T-helper 17 cell (primary cell): ENCODE data around the gene BIRC2. TPM values are rescaled to one million over a fixed set of nuclear protein-coding genes. Genes with fewer than 3 reads are reported as not detected.

Source experiments
- ATAC-seq: fragments of 150-1000 bp; cut with Tn5 transposase; 2 replicates; pipeline ENCODE4 v1.10.0; 2021; ENCODE audit warnings: mild to moderate bottlenecking, moderate library complexity
- DNase-seq, 3 donors: peaks; one replicate each; pipeline versions ENCODE4 v3.0.0 to v3.0.0-alpha.2; 2020 to 2021
- H3K9me3 ChIP-seq: one replicate; pipeline ENCODE4 v1.7.0; 2013; ENCODE audit warnings: low read length, mild to moderate bottlenecking; ENCODE audit not compliant: control insufficient read depth, poor library complexity, severe bottlenecking
- H3K27ac Mint-ChIP-seq: one replicate; pipeline ENCODE4 v1.8.0; 2022; ENCODE audit warnings: mild to moderate bottlenecking, moderate library complexity, mixed read lengths
- H3K27me3 Mint-ChIP-seq: one replicate; pipeline ENCODE4 v1.8.0; 2022; ENCODE audit warnings: mixed read lengths
- H3K36me3 Mint-ChIP-seq: one replicate; pipeline ENCODE4 v1.8.0; 2022; ENCODE audit warnings: low read depth, mixed read lengths
- H3K4me1 Mint-ChIP-seq: one replicate; pipeline ENCODE4 v1.8.0; 2022; ENCODE audit warnings: mild to moderate bottlenecking, mixed read lengths
- H3K4me3 Mint-ChIP-seq: one replicate; pipeline ENCODE4 v1.8.0; 2022; ENCODE audit warnings: mild to moderate bottlenecking, moderate library complexity, mixed read lengths
- total RNA-seq, 4 donors: library from RNA in 2 of 4; stranded (reverse) in 2 of 4; gene quantifications; one replicate each; pipeline ENCODE4 v1.2.3 and lab custom pipeline; 2022 to 2026

Gene BIRC2
- total RNA-seq, 2 donors from 2014 or later: 76.6 to 77.9 TPM

- Mint-ChIP-seq H3K4me3 (peak overlapping the region; percentile 28), H3K27ac (peak overlapping the region; percentile 91), H3K36me3 (peaks cover 4% of the 10 kb centered on the region), H3K27me3 (no peaks in the 10 kb centered on the region), H3K4me1 (peaks cover 58% of the 10 kb centered on the region)
- ATAC-seq: no peak
- no peak for DNase-seq
- no peaks in the 10 kb centered on the region for H3K9me3 ChIP-seq
Measured at GRCh38 chr11:102405501-102405900, 58.5 kb downstream of the BIRC2 start.

GRCh38 chr11:102406099-102406498, 59.1 kb downstream of the BIRC2 start:
- peak overlapping the region; percentile 91 for H3K27ac Mint-ChIP-seq
- H3K9me3 ChIP-seq: no peaks in the 10 kb centered on the region
- ATAC-seq (no peak), DNase-seq (no peak)
- H3K4me3 Mint-ChIP-seq: no peak overlapping the region
- H3K36me3 Mint-ChIP-seq: peaks cover 4% of the 10 kb centered on the region
- H3K27me3 Mint-ChIP-seq: no peaks in the 10 kb centered on the region
- H3K4me1 Mint-ChIP-seq: peaks cover 57% of the 10 kb centered on the region

- ATAC-seq: no peak
- Mint-ChIP-seq H3K27ac (peak overlapping the region; percentile 91), H3K4me3 (no peak overlapping the region), H3K27me3 (no peaks in the 10 kb centered on the region), H3K4me1 (peaks cover 59% of the 10 kb centered on the region), H3K36me3 (no peaks in the 10 kb centered on the region)
- H3K9me3 ChIP-seq: no peaks in the 10 kb centered on the region
- no peak for DNase-seq
Measured at GRCh38 chr11:102407901-102408300, 60.9 kb downstream of the BIRC2 start.

- peaks cover 58% of the 10 kb centered on the region for H3K4me1 Mint-ChIP-seq
- ATAC-seq (no peak), DNase-seq (no peak)
- H3K36me3 Mint-ChIP-seq: no peaks in the 10 kb centered on the region
- H3K27me3 Mint-ChIP-seq: no peaks in the 10 kb centered on the region
- no peaks in the 10 kb centered on the region for H3K9me3 ChIP-seq
- no peak overlapping the region for H3K4me3 Mint-ChIP-seq
- H3K27ac Mint-ChIP-seq: peak overlapping the region; percentile 91
Measured at GRCh38 chr11:102408339-102408738, 61.3 kb downstream of the BIRC2 start.

GRCh38 chr11:102410382-102410784, 63.4 kb downstream of the BIRC2 start:
- H3K36me3 Mint-ChIP-seq: peaks cover 3% of the 10 kb centered on the region

GRCh38 chr11:102411142-102411541, 64.1 kb downstream of the BIRC2 start:
- no peaks in the 10 kb centered on the region for H3K9me3 ChIP-seq
- Mint-ChIP-seq H3K4me1 (peaks cover 64% of the 10 kb centered on the region), H3K27me3 (no peaks in the 10 kb centered on the region), H3K36me3 (peaks cover 3% of the 10 kb centered on the region), H3K27ac (peak overlapping the region; percentile 9), H3K4me3 (no peak overlapping the region)
- ATAC-seq (no peak), DNase-seq (no peak)

More at GRCh38 chr11:102410382-102410784, 63.4 kb downstream of the BIRC2 start:
- DNase-seq: no peak
- no peak for ATAC-seq
- Mint-ChIP-seq H3K27ac (peak overlapping the region; percentile 9), H3K4me1 (peaks cover 66% of the 10 kb centered on the region), H3K4me3 (no peak overlapping the region), H3K27me3 (no peaks in the 10 kb centered on the region)
- H3K9me3 ChIP-seq: no peaks in the 10 kb centered on the region

- H3K27ac Mint-ChIP-seq: peak overlapping the region; percentile 81
- H3K9me3 ChIP-seq: no peaks in the 10 kb centered on the region
- DNase-seq: no peak
- peaks cover 67% of the 10 kb centered on the region for H3K4me1 Mint-ChIP-seq
- H3K36me3 Mint-ChIP-seq: peaks cover 3% of the 10 kb centered on the region
- H3K27me3 Mint-ChIP-seq: no peaks in the 10 kb centered on the region
- ATAC-seq: peak; percentile 46
- peak overlapping the region; percentile 66 for H3K4me3 Mint-ChIP-seq
Measured at GRCh38 chr11:102413497-102413896, 66.5 kb downstream of the BIRC2 start.

- ATAC-seq (no peak), DNase-seq (no peak)
- H3K9me3 ChIP-seq: no peaks in the 10 kb centered on the region
- Mint-ChIP-seq H3K27me3 (no peaks in the 10 kb centered on the region), H3K4me3 (peak overlapping the region; percentile 66), H3K4me1 (peaks cover 66% of the 10 kb centered on the region), H3K27ac (peak overlapping the region; percentile 81), H3K36me3 (peaks cover 3% of the 10 kb centered on the region)
Measured at GRCh38 chr11:102414559-102414958, 67.5 kb downstream of the BIRC2 start.

- H3K27ac Mint-ChIP-seq: peak overlapping the region; percentile 81
- no peaks in the 10 kb centered on the region for H3K27me3 Mint-ChIP-seq
- peak; percentile 58 for ATAC-seq
- H3K4me3 Mint-ChIP-seq: peak overlapping the region; percentile 66
- no peaks in the 10 kb centered on the region for H3K9me3 ChIP-seq
- H3K4me1 Mint-ChIP-seq: peaks cover 69% of the 10 kb centered on the region
- no peak for DNase-seq
- peaks cover 3% of the 10 kb centered on the region for H3K36me3 Mint-ChIP-seq
Measured at GRCh38 chr11:102415304-102415916, 68.4 kb downstream of the BIRC2 start.

- Mint-ChIP-seq H3K4me3 (peak overlapping the region; percentile 56), H3K27me3 (no peaks in the 10 kb centered on the region), H3K27ac (peak overlapping the region; percentile 81), H3K36me3 (peaks cover 3% of the 10 kb centered on the region), H3K4me1 (peaks cover 72% of the 10 kb centered on the region)
- ATAC-seq (peak; percentile 63), DNase-seq (no peak)
- no peaks in the 10 kb centered on the region for H3K9me3 ChIP-seq
Measured at GRCh38 chr11:102416976-102417375, 70.0 kb downstream of the BIRC2 start.

- Mint-ChIP-seq H3K36me3 (no peaks in the 10 kb centered on the region), H3K27ac (peak overlapping the region; percentile 81), H3K4me1 (peaks cover 74% of the 10 kb centered on the region), H3K4me3 (no peak overlapping the region), H3K27me3 (no peaks in the 10 kb centered on the region)
- no peaks in the 10 kb centered on the region for H3K9me3 ChIP-seq
- no peak for ATAC-seq
- DNase-seq: no peak
Measured at GRCh38 chr11:102419181-102419580, 72.2 kb downstream of the BIRC2 start.

- DNase-seq (no peak), ATAC-seq (no peak)
- H3K27ac Mint-ChIP-seq: peak overlapping the region; percentile 81
- peak overlapping the region; percentile 31 for H3K4me3 Mint-ChIP-seq
- H3K27me3 Mint-ChIP-seq: no peaks in the 10 kb centered on the region
- no peaks in the 10 kb centered on the region for H3K9me3 ChIP-seq
- H3K36me3 Mint-ChIP-seq: no peaks in the 10 kb centered on the region
- peaks cover 69% of the 10 kb centered on the region for H3K4me1 Mint-ChIP-seq
Measured at GRCh38 chr11:102420547-102420946, 73.5 kb downstream of the BIRC2 start.

GRCh38 chr11:102421261-102421660, 74.2 kb downstream of the BIRC2 start:
- H3K4me1 Mint-ChIP-seq: peaks cover 69% of the 10 kb centered on the region

More at GRCh38 chr11:102421261-102421660, 74.2 kb downstream of the BIRC2 start:
- H3K36me3 Mint-ChIP-seq: no peaks in the 10 kb centered on the region
- no peak for DNase-seq
- H3K27ac Mint-ChIP-seq: peak overlapping the region; percentile 81
- peak; percentile 70 for ATAC-seq
- H3K4me3 Mint-ChIP-seq: no peak overlapping the region
- H3K9me3 ChIP-seq: no peaks in the 10 kb centered on the region
- no peaks in the 10 kb centered on the region for H3K27me3 Mint-ChIP-seq
